DND-41 (cell line): ENCODE measurements around the gene ITSN1.

Experiments used
- CTCF ChIP-seq: IDR thresholded peaks from 2 replicates; pipeline ENCODE4 v1.5.1; 2012; ENCODE audit warnings: borderline replicate concordance, low read length, moderate library complexity, mild to moderate bottlenecking; ENCODE audit not compliant: poor library complexity, severe bottlenecking; ENCODE audit errors: extremely low read depth
- EZH2 ChIP-seq: IDR thresholded peaks from 3 replicates; pipeline ENCODE4 v1.6.1; 2012; ENCODE audit warnings: borderline replicate concordance, low read depth, mild to moderate bottlenecking, moderate library complexity, low read length, inconsistent platforms; ENCODE audit not compliant: severe bottlenecking

DNA sequence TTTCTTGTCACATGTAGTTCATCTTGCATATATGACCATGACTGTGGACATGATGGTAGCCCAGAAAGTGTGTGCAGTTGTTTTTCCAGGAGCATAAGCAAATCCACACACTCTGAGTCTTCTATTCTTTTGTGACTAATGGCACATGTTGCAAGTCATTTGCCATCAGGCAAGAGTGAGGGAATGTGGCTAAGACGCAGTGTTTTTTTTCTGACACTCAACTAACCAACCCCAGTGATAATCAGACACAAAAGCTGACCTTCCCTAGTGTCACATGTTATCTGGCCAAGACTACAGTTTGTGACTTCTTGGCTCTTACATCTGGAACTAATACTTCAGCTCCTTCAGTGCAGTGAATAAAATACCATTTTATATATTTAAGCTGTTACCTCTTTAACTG, 108.8 kb downstream of the ITSN1 start:
- TF ChIP-seq CTCF (no peak), EZH2 (no peak)
